ENCODE data around the gene TMEM88. TPM values are rescaled to one million over a fixed set of nuclear protein-coding genes. Genes with fewer than 3 reads are reported as not detected.

Gene TMEM88
- total RNA-seq, 1 donor from 2014 or later: 26.3 TPM

GRCh38 chr17:7818746-7819645 is 35.9 kb upstream of the TMEM88 start:
- DNase-seq (ENCODE audit: extremely low spot score in 2 of 2): no peak
- no peaks in the 10 kb centered on the region for H3K9me3 ChIP-seq
- intact Hi-C loops (cut with DNase I): no loop called here

GRCh38 chr17:7820231-7820630 is 34.6 kb upstream of the TMEM88 start:
- Histone ChIP-seq H3K36me3 (no peaks in the 10 kb centered on the region), H3K9me3 (no peaks in the 10 kb centered on the region), H3K27ac (no peak overlapping the region), H3K27me3 (no peaks in the 10 kb centered on the region), H3K4me3 (no peak overlapping the region), H3K4me1 (no peaks in the 10 kb centered on the region)
- TF ChIP-seq CTCF (IDR thresholded peaks at IDR 0.05) (no peak), POLR2AphosphoS5 (IDR thresholded peaks at IDR 0.05; ENCODE audit: insufficient read depth in 1 of 2, low read depth in 1 of 2) (no peak), POLR2A (IDR thresholded peaks at IDR 0.05) (no peak)
- no peak for DNase-seq (ENCODE audit: extremely low spot score in 2 of 2)
- intact Hi-C loops (cut with DNase I): loop anchor here (5.0 kb wide), 2 partner anchors 37 to 167 kb away; partner anchors contain the start of genes CYB5D1, NAA38 and TMEM88

More at GRCh38 chr17:7818746-7819645, 35.9 kb upstream of the TMEM88 start:
- H3K36me3 ChIP-seq: no peaks in the 10 kb centered on the region
- no peaks in the 10 kb centered on the region for H3K4me1 ChIP-seq
- no peaks in the 10 kb centered on the region for H3K27me3 ChIP-seq
- no peak overlapping the region for H3K4me3 ChIP-seq
- no peak overlapping the region for H3K27ac ChIP-seq
- TF ChIP-seq POLR2A (IDR thresholded peaks at IDR 0.05) (no peak), POLR2AphosphoS5 (IDR thresholded peaks at IDR 0.05; ENCODE audit: insufficient read depth in 1 of 2, low read depth in 1 of 2) (no peak), CTCF (IDR thresholded peaks at IDR 0.05) (no peak)

GRCh38 chr17:7822126-7822525 is 32.7 kb upstream of the TMEM88 start:
- TF ChIP-seq POLR2A (IDR thresholded peaks at IDR 0.05): no peak
- no peak for TF ChIP-seq CTCF (IDR thresholded peaks at IDR 0.05)
- TF ChIP-seq POLR2AphosphoS5 (IDR thresholded peaks at IDR 0.05; ENCODE audit: insufficient read depth in 1 of 2, low read depth in 1 of 2): no peak
- no peaks in the 10 kb centered on the region for H3K9me3 ChIP-seq
- intact Hi-C loops (cut with DNase I): loop anchor here (5.0 kb wide), 2 partner anchors 35 to 165 kb away; partner anchors contain the start of genes CYB5D1, NAA38 and TMEM88

GRCh38 chr17:7823581-7824001 is 31.3 kb upstream of the TMEM88 start:
- Histone ChIP-seq H3K9me3 (no peaks in the 10 kb centered on the region), H3K27ac (no peak overlapping the region), H3K36me3 (no peaks in the 10 kb centered on the region), H3K4me3 (no peak overlapping the region), H3K4me1 (no peaks in the 10 kb centered on the region), H3K27me3 (no peaks in the 10 kb centered on the region)
- no peak for TF ChIP-seq POLR2A (IDR thresholded peaks at IDR 0.05)
- no peak for TF ChIP-seq POLR2AphosphoS5 (IDR thresholded peaks at IDR 0.05; ENCODE audit: insufficient read depth in 1 of 2, low read depth in 1 of 2)
- no peak for TF ChIP-seq CTCF (IDR thresholded peaks at IDR 0.05)
- no peak for DNase-seq (ENCODE audit: extremely low spot score in 2 of 2)
- intact Hi-C loops (cut with DNase I): loop anchor here (5.0 kb wide), 2 partner anchors 34 to 164 kb away; partner anchors contain the start of genes CYB5D1, NAA38 and TMEM88

More at GRCh38 chr17:7822126-7822525, 32.7 kb upstream of the TMEM88 start:
- Histone ChIP-seq H3K27ac (no peak overlapping the region), H3K4me1 (no peaks in the 10 kb centered on the region), H3K27me3 (no peaks in the 10 kb centered on the region), H3K36me3 (no peaks in the 10 kb centered on the region), H3K4me3 (no peak overlapping the region)
- no peak for DNase-seq (ENCODE audit: extremely low spot score in 2 of 2)
